Hepatic stellate cell (primary cell): ENCODE results near the gene ATAD3B.
"Not testable (repeated sequence)": the region's sequence is repeated elsewhere in the genome, so short reads cannot be mapped to it uniquely, and the experiment has no call there.

ENCODE experiments used
- DNase-seq: peaks from one replicate; pipeline ENCODE4 v3.0.0; 2011; ENCODE audit warnings: low spot score

The ATAD3B gene

DNA sequence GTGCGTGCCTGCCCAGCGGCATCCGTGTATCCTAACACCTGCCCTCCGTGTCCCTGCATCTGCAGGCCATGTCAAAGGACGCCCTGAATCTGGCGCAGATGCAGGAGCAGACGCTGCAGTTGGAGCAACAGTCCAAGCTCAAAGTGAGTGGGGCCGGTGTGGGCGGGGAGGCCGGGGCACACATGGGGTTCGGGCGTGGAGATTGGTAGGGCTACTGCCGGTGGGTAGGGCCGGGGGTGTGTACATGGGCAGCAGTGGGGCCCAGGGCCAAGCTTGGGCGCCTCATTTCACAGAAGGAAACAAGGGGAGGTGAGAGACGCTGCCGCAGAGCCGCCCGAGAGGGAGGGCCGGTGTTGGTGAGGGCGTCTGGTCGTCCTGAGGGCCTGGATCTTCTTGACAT is 20.9 kb upstream of the ATAD3B start:
- not testable (repeated sequence) for DNase-seq

DNA sequence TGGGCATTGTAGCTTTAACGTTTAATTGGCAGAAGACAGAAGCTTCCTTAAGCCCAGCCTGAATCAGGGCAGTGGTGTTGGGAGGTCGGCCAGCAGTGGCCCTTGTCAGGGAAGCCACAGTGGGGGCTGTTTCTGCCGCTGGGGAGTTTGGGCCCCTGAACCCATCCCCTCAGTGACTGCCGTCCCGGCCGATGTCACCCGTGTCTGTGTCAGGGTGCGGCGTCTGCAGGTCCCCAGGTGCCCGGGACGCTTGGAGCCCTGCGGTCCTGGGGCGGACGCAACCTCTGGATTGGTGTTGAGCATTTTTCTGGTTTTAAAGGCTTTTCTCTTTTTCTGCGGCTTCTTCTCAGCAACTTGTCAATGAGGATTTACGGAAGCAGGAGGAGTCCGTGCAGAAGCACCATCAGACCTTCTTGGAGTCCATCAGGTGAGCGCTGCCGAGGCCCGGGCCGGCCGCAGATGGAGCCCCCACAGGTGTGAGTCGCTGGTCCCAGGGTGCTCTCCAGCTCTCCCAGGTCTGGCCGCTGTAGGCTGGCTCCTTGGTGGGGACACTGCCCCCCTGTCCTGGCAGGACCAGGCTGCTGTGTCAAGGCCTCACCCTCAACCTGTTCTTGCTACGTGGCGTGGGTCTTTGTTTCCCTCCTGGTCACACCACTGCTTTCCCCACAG is 19.7 kb upstream of the ATAD3B start:
- no peak for DNase-seq

DNA sequence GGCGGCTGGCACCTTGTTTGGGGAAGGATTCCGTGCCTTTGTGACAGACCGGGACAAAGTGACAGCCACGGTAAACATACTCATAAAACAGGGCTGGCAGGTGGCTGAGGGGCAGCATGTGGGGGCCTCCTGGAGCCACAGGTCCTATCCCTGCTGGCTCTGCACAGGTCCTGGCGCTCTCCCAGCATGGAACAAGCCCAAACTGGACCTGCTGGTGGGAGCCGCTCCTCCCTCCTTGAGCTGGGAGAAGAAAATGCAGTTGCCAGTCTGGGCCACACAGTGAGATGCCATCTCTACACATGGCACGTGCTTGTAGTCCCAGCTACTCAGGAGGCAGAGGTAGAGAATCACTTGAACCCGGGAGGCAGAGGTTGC is 19.2 kb upstream of the ATAD3B start:
- DNase-seq: not testable (repeated sequence)

DNA sequence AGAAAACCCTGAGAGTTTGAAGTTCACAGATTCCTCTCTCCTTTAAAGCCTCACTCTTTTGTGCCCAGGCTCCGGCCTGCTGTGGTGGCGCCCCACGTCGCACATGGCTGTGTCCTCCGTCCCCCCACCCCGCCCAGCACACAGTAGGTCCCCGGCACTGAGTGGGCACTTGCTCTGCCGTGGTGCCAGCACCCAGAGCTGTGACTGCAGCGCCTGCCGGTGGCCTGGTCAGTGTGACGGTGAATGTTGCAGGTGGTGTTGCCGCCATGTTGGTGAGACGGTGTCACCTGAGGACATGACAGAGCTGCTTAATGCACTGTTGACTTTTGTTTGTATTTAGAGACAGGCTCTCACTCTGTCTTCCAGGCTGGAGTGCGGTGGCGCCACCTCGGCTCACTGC is 18.7 kb upstream of the ATAD3B start:
- DNase-seq: no peak

DNA sequence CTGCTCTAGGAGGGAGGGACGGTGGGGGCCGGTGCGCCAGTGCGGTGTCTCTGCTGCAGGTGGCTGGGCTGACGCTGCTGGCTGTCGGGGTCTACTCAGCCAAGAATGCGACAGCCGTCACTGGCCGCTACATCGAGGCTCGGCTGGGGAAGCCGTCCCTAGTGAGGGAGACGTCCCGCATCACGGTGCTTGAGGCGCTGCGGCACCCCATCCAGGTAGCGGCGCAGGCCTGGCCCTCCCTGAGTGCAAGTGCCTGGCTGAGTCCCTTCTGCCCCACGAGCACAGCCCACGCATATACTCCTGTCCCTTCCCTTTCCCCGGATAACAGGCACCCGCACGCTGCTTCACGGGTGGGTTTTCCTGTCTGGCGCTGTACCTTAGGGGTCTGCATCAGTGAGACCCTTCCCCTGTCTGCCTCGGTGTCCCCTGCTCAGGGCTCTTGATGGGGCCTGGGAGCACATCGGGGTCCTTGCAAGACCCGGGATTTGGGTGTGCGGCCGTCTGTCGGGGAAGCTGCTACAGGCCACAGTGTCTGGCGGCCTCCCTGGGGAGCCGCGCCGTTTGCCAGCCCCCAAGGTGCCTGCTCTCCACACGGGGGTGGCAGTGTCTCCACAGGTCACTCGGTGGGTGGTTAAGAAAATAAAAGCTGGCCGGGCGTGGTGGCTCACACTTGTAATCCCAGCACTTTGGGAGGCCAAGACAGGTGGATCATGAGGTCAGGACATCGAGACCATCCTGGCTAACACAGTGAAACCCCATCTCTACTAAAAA is 17.1 kb upstream of the ATAD3B start:
- DNase-seq: not testable (repeated sequence)

DNA sequence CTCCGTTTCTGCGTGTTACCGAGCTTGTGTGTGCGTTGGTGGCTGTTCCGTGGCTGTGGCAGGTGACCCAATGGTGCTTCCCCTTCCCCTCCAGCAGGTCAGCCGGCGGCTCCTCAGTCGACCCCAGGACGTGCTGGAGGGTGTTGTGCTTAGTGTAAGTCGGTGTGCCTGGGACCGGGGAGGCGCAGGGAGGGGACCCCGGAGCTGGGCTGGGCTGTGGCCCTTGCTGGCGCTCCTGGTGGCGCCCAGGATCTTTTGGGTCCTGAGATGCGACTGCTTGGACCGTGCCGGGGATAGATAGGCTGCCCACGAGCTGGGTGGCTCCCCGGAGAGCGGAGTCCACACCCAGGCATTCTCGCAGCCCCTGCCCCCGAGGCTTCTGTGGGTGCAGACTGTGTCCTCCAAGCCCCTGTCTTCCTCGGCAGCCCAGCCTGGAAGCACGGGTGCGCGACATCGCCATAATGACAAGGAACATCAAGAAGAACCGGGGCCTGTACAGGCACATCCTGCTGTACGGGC is 16.1 kb upstream of the ATAD3B start:
- no peak for DNase-seq

DNA sequence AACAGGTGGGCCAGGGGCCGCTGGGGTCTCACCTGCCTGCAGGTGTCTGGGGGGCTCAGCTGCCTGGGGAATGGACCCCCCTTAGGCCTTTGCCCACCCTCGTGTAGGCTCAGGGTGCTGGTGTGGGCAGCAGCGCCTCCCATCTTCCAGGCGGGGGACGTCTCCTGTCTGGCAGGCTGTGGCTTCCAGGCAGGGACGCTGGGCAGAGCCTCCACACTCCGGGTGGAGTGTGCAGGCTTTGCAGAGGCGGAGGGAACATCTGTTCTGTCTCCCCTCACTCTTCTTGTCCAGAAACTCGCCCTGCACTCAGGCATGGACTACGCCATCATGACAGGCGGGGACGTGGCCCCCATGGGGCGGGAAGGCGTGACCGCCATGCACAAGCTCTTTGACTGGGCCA is 15.6 kb upstream of the ATAD3B start:
- not testable (repeated sequence) for DNase-seq

DNA sequence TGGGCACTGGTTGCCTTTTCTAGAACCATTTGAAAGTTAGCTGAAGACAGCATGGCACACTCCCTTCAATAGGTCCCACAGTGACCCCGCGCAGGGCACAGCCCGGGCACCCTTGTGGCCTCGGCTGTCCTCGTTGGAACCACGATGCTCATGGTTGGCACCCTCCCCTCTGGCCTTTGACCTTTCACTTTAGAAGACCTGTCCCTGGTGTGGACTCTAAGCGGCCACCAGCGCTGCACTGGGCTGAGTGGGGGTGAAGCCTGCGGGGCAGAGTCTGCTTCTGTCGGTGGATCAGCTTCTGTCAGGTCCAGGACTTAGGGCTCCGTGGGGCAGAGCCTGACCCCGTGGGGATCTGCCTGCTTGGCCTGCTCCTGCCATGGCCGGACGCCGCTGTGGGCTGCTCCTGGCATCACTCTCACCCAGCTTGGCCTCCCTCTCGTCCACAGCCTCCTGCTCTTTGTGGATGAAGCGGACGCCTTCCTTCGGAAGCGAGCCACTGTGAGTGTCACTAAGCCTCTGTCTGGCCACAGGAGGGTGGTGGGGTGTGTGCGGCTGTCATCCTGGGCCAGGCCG is 14.8 kb upstream of the ATAD3B start:
- not testable (repeated sequence) for DNase-seq

DNA sequence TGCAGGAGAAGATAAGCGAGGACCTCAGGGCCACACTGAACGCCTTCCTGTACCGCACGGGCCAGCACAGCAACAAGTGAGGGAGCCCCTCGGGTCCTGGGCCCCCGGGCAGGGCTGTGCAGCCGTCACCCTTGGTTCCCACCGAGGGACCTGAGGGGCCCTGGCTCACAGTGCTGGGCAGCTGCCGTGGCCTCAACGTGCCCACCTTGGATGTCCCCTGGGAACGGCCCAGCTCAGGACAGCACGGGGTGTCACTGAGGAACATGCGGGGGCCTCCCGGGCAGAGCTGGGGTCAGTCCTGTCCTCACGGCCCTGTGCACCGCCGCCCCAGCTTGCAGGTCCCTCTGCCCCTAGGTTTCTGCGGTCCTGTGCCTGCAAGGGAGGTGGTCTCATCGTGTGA is 12.4 kb upstream of the ATAD3B start:
- not testable (repeated sequence) for DNase-seq

DNA sequence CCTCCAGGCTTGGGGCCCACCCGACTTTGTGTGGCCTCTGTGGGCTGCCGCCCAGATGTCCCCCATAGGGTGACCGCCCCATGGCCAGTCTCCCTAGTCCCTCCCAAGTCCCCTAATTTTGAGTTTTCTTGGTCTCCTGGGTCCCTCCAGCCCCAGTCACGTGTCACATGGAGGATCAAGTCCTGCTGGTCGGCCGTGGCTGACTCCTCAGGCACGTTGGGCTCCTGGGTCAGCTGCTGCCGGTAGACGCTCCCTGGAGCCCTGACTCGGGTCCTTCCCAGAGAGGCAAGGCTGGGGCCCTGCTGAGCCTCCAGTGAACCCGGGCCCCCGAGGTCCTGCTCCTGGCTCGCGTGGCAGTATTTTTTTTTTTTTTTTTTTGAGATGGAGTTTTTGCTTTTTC is 11.9 kb upstream of the ATAD3B start:
- not testable (repeated sequence) for DNase-seq

DNA sequence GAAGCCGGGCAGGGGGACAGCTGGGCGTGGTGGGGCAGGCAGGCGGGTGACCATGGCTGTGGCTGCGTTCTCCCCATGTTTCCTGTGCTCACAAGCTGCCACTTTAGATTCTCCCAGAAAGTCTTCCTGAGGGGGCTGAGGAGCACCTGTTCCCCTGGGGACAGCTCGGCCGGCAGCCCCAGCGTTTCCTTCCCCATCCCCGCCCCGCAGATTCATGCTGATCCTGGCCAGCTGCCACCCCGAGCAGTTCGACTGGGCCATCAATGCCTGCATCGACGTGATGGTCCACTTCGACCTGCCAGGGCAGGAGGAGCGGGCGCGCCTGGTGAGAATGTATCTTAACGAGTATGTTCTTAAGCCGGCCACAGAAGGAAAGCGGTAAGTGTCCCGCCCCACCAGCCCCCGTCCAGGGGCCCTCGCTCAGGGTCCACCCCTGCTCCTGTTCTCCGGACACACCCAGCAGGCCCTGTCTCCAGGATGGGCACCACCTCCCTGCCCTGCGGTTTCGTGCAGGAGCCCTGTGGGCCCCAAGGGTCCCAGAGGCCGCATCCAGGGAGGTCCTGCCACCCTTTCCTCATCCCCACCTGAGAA is 10.9 kb upstream of the ATAD3B start:
- DNase-seq: no peak

DNA sequence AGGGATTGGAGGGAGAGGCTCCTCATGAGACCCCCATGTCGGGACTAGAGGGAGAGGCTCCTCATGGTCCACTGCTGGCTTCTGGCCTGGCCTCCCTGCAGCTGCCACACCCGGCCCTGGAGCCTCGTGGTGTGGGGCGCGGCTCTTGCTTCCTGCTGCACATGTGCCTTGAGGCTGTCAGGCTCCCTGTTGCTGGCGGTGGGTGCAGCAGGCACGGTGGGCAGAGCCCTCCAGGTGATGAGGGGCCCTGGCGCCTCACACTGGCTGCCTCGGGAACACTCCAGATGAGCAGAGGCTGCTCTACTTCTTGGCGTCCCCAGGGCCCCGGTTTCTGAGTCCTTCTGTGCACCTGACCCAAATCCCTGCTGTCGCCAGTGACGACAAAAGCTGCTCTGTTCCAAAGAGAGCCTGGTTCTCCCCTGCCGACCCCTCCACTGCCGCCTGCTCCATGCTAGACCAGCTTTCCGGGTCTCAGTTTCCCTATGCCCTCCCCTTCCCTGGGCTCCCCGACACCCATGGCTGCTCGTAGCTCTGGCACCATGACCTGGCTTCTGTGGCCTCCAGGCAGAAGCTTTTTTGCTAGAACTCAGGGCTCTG is 9.7 kb upstream of the ATAD3B start:
- no peak for DNase-seq

DNA sequence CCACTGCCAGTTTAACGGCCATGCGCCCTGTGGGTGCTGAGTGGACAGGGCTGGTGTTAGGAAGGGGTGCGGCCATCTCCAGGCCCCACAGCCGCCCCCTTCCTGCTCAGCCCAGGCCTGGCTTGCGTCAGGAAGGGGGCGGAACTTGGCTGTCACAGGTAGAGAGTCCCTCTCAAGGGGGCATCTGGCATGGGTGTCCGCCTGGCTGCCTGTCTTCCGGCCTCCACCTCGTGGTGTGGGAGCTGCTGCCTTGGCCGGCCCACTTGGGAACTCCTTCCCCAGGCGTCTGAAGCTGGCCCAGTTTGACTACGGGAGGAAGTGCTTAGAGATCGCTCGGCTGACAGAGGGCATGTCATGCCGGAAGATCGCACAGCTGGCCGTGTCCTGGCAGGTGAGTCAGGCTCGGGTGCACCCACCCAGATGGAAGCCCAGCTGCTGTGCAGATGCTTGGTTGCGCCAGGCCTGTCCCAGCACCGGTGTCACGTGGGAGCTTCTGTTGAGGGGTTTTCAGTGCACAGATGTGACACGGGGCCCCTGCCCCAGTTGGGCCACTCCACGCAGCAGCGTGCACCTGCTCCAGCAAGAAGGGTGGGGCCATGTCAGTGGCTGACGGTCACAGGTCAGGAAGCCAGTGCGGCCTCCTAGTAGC is 9.1 kb upstream of the ATAD3B start:
- DNase-seq: peak; percentile 53

DNA sequence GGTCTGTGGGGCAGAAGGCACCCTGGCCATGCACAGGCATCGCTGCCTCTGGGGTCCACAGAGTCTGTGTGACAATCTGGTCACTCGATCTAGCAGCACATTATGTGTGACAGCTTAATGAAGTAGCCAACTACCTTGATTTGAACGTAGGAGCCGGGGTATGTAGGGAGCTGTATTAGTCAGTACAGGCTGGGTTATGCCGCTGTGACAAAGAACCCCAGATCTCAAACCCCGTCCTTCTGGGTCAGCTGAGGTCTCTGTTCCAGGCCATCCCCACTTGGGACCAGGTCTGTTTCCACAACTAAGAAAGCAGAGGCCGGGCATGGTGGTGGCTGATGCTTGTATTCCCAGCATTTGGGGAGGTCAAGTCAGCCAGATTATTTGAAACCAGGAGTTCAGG is 8.3 kb upstream of the ATAD3B start:
- DNase-seq: no peak

DNA sequence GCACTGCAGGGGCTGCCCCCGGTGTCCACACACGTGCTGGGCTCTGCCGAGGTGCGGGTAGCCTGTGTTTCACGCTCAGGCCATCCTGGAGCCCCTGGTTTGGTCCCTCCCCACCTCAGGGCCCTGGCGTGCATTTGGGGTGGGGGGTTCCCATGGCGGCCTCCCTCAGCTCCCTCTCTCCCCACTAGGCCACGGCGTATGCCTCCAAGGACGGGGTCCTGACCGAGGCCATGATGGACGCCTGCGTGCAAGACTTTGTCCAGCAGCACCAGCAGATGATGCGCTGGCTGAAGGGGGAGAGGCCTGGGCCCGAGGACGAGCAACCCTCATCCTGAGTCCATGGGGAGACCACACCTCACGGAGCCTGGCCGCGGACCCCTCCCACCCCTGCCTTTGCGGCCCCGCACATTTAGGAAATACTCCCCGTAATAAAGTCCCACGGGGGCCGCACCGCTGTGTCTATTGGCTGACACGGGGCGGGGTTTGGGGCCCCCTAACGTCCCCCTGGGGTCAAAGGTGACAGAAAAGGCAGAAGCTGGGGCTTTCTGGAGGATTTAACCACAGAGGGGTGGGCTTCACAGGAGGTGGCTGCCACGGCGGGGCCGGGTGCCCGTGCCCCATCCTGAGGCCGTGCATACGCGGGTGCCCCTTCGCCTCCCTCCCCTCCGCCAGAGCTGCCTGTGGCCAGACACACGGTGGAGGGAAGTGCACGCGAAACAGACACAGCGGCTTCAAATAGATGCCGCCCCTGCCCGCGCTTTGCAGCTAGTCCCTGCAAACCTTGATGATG is 3.2 kb upstream of the ATAD3B start:
- DNase-seq: not testable (repeated sequence)

DNA sequence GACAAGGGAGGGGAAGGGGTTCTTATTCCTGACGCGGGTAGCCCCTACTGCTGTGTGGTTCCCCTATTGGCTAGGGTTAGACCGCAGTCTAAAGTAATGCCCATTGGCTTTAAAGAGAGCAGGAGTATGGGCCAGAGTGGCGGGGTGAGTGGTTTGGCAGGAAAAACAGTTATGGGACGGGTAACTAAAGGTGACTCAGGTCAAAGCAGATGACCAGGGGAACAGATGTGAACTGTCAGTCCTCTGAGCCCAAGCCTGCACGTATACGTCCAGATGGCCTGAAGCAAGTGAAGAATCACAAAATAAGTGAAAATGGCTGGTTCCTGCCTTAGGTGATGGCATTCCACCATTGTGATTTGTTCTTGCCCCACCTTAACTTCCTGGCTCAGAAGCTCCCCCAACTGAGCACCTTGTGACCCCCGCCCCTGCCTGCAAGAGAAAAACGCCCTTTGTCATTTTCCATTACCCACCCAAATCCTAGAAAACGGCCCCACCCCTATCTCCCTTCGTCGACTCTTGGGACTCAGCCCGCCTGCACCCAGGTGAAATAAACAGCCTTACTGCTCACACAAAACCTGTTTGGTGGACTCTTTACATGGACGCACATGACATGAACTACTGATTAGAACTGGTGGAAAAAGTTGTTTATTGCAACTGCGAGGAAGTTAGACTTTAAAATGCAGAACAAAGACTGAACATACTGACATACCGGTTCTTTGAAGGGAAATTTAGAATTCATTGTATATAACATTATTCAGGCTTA is 758 bp upstream of the ATAD3B start:
- no peak for DNase-seq

DNA sequence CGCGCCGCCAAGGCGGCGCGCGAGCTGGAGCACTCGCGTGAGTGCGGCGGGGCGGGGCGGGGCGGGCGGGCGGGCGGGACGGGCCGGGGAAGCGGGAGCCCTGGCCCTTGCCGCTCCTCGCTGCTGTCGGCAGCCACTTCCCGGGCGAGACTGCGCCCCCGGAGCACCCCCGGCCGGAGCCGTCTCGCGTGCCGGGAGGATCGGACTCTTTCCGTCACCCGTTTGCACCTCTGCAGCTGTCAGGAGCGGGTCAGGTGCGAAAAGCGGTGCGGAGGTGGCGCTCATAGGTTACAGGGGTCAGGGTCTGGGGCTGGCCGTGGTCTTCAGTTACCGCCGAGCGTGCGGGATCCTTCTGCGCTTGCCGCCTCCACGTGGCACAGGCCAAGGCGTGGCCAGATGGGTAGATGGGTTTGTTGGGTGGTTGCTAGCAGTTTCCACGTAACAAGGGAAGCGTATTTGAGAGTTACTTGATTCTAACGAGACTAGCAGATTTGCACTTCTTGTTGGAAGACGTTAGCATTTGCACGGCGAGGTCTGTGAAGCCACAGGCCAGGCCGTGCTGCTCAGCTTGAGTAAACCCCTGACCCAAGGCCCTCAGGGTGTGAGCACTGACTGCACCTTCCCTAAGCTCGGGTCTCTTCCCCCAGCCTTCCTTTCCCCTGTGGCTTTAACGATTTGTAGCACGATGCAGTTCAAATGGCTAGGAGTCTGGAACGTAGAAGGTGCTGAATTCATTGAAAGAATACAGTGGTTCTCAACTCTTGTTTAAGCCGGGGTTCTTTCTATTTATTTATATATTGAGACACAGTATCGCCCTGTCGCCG is 700 bp downstream of the ATAD3B start:
- DNase-seq: peak; percentile 42

DNA sequence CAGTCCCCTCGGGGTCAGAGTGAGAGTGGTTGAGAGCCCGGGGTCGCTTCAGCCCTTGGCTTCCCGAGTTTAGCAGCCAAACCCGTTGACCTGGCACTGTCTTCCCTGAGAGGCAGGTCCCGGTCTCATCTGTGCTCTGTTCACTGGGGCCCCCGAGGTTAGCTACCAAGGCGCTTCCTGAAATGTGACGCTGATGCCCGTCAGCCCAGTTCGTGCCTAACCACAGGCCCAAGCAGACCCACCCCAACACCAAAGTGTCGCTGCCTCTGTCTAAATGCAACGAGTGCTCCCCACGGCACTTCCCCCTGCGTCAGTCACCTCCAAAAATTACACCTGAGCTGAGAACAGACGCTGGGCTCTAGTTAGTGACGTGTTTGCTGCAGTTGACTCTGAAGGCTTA is 4.4 kb downstream of the ATAD3B start:
- not testable (repeated sequence) for DNase-seq

DNA sequence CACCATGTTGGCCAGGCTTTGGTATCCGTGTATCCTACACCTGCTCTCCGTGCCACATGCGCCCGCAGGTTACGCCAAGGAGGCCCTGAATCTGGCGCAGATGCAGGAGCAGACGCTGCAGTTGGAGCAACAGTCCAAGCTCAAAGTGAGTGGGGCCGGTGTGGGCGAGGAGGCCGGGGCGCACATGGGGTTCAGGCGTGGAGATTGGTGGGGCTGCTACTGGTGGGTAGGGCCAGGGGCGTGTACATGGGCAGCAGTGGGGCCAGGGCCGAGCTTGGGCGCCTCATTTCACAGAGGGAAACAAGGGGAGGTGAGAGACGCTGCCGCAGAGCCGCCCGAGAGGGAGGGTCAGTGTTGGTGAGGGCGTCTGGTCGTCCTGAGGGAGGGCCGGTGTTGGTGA is 5.6 kb downstream of the ATAD3B start:
- DNase-seq: no peak
